ENCODE results near the gene MRPS23.
A peak's percentile ranks its signal among the peaks of the same experiment; 100 is the strongest.

The MRPS23 gene

DNA sequence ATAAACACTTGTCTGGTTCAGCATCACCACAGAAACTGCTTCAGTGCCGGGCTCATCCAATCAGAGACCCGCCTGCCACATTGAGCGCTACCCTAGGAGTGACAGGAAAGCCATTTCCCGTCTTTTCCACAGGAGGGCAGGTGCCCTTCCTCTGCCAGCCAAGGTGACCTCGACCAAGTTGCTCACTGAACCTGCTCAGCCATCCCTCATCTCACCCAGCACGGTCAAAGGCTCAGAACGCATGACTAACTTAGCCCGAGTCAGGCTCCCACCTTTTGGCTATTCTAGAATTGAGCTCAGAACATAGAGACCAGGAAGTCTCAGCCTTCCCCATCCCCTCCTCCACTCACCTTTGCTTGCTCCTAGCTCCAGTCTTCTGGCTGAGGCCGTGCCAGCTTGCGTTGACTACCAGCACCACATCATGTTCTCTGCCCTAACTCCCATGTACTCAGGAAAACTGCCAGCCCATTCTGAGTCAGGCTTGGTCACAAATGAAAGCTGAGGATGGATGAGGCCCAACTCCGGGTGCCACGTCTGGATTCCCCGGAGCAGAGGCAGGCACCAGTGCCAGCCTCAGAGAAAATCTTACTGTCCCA is 15.6 kb downstream of the MRPS23 start:
- no peak for DNase-seq

DNA sequence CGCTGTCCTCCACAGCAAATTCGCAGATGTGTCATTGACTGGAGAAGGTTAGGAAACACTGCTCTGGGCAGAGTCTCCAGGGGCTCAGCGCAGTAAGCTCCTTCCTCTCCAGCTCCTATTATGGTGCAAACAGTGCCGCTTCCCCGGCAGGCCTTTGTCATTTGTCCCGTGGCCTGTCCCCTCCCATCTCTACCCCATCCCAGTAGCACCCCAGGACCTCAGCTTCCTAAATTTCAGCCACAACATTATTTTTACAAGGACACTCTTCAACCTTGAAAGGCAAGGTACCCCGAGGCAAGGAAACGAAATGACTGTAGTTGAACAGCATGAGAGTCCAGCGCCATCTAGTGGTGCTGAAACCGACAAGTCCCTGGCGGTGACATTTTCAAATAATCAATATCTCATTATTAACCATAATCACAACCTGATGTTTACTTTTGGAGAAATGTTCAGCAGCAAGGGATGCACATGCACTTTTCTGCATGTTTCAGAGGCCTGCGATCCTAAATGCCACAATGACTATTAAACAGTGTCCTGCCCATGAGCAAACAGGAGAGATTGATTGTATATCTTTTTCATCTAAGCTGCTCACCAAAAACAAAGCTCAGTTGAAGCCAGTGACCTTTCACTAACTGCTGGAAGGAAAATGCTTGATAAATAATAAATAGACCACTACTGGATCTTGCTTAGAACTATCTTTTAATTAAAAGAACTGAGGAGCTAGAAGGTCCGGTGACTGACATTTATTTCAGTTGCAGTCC is 16.5 kb downstream of the MRPS23 start:
- DNase-seq = peak; percentile 66

DNA sequence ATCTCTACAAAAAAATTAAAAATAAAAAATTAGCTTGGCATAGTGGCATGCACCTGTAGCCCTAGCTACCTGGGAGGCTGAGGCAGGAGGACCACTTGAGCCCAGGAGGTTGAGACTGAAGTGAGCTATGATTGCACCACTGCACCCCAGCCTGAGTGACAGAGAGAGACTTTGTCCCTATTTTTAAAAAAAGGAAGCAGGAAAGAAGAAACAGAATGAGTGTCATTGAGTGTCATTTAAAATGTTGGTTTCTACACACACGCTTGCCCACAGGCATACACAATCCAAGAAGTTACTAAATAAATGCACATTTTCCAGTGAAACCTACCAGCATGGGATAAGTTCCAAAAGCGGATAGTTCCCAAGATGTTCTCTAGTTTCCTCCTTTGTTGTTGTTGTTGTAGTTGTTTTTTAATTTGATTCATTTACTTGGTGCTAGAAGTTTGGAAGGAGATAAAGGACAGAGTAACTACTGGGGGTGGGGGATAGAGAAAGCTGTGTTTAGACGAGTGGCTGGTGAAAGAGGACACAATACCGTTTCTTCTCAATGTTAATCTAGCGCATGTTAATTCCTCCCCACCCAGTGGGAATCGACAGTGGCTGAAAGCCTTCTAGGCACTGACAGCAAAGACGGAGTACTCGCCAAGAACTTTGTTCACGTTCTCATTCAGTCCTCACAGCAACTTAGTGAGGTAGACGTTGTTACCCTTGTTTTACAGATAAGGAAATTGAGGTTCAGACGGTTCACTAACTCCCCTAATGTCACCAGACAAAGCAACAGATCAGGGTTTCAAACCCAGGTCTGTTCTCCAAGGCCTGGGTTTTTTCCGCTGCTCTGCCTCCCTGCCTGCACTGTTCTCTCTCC is 17.3 kb downstream of the MRPS23 start:
- DNase-seq = no peak

DNA sequence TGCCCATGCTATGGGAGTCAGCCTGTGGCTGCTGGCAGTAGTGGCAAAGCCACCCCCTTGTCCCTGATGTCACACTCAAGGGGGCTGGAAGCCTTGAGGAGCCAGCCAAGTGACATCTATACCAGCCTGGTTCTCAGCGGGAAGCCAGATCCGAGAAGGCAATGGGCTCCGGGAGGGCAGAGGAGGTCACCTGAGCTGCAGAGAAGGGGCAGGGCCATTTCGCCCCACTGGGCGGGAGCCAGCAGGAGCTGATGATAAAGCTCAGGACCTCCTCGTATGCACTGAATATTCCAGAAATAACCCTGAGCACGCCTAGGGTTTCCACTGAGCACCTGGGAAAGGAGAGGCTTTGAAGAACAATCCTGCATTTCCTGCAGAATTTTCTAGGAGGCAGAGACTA is 19.0 kb downstream of the MRPS23 start:
- no peak for DNase-seq

DNA sequence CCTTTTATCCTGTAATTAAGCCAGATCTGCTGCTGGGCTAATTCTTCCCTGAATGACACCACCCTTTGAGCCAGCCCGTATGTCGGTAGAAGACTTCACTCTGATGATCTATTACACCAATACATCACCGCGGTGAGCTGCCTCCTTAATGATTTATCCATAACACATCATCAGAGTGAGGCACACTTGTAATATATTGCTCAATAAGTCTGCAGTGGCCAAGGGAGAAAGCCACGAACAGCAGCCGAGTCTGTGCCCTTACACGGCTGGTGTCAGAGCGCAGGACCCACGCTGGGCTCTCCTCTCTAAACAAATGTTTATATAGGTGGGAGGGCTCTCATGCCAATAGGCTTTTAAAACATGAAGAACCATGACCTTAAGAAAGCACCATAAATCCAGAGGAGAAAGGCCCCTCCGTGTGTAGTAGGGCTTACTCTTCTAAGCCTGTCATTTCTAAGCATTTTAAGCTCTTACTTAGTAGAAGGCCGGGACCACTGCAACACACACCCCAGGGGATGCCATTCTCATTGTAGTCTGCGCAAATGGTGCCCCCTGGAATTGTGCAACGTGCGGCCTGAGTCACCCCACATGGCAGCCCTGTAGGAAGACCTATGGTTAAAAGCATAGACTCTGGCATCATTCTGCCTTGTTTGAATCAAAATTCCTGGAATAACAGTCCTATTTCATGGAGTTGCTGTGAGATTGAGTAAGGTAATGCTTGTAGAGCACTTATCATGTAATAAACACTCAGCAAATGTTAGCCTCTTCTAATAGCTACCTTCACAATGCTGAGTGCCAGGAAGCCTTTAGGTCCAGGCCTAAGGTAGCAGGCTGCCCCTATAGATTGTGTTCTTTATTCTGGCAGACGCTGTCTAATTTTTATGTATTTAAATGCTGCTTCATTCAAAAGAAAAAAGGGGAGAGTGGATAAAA is 26.1 kb downstream of the MRPS23 start:
- peak; percentile 79 for DNase-seq

DNA sequence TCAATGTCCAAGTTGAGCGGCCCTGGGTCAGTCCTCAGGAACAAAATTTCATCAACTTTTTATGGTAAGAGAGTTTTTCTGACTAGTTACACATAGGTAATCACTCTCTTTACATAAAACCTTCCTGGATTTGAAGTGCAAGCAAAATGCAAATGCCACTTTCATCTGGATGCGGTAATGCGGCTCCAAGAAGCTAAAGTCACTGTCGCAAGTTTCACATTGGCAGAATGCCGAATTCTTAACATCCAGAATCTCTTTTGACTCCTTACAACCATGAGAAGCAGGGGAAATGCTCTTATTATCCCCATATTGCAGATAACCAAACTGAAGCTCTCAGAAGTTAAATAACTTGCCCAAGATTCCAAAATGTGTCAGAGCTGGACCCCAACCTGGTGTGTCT is 30.0 kb downstream of the MRPS23 start:
- no peak for DNase-seq

DNA sequence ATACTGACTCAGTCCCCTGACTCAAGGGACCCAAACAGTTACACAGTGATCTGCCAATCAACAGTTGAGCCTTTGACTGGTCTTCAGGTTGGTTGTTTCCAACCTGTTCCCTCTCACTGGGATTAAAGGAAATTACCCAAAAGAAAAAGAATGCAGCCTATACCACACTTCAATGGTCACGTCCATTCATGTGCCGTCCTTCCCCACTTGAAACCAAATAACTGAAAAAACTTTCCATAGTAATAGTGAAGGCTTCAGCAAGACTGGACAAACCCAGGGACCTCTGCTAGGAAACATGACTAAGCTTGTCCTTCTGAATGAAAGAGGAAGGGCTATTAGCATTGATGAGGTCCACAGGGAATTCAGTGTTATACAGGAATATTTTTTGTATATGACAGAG is 30.6 kb downstream of the MRPS23 start:
- no peak for DNase-seq

DNA sequence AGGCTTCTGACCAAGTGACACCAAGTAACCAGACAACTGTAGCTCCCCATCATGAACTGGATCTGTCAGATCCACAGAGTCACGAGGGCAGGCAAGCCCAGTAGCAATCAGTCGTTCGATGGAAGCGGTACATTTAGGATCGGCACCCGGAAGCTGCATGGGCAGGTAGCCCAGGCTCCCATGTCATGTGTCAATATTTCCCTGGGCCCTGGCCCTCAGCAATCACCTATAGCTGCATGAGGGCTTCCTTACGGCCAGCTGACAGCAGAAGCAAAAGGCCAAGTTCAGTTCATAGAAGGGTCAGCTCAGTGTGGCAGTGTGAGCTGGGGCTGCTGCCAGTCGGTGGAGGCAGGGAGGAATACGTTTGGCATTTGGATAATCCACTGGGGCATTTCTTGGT is 31.8 kb downstream of the MRPS23 start:
- DNase-seq = no peak

DNA sequence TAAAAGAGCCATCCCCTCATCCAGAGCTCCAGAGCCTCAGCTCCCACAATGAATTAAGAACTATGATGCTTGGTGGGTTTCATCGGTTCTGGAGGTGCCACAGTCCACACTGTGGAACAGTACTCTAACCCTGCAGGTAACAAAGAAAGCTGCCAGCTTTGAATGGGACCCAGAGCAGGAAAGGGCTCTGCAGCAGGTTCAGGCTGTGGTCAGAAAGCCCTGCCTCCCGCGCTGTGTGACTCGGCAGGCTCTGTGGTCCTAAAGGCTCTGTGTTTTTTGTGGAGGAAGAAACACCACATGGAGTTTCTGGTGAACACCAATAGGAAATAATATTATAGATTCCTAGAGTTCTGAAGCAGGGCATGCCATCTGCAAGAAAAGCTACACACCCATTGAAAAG is 32.5 kb downstream of the MRPS23 start:
- no peak for DNase-seq

DNA sequence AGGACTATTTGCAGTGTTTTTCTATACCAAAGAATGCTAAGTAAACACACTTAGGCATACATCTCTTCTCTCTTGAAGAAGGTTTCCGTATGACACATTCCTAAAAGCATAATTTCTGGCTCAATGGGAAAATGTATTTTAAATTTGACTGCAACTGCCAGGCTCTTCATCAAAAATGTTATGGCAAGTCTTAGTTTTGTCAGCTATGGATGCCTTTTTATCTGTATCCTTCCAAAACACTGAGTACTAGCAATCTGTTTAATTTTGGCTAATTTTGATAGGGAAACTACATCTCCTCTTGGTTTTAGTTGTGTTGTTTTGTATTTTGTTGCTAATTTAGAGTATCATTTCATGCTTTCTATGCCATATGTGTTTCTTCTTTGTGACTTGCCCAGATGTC is 35.4 kb downstream of the MRPS23 start:
- no peak for DNase-seq

DNA sequence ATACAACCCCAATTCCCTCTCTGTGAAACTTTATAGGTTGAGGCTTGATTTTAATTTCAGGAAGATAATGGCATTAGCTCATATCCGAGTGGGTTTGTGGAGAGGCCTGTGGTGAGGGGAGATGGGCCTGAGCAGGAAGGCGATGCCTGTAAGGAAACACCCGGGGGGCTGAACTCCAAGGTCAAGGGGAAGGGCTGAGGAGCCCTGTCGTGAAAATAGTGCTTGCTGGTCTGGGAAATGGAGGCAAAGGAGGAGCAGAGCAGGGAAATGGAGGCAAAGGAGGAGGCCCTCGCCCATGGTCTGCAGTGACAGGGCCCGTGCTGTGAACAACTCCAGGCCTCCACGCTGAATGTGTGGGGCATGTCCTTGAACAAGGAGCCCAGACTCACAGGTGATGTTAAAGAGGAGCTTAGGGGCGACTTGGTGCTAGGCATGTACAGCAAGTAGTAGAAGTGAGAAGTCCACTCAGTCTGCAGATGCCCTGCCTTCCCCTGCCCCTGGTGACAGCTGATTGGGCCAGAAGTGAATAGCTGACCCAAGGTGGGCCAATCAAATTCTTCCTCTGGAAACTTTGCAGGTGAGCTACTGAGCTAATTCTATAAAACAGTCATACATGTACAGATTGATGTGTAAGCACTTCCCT is 38.1 kb downstream of the MRPS23 start:
- DNase-seq = no peak

DNA sequence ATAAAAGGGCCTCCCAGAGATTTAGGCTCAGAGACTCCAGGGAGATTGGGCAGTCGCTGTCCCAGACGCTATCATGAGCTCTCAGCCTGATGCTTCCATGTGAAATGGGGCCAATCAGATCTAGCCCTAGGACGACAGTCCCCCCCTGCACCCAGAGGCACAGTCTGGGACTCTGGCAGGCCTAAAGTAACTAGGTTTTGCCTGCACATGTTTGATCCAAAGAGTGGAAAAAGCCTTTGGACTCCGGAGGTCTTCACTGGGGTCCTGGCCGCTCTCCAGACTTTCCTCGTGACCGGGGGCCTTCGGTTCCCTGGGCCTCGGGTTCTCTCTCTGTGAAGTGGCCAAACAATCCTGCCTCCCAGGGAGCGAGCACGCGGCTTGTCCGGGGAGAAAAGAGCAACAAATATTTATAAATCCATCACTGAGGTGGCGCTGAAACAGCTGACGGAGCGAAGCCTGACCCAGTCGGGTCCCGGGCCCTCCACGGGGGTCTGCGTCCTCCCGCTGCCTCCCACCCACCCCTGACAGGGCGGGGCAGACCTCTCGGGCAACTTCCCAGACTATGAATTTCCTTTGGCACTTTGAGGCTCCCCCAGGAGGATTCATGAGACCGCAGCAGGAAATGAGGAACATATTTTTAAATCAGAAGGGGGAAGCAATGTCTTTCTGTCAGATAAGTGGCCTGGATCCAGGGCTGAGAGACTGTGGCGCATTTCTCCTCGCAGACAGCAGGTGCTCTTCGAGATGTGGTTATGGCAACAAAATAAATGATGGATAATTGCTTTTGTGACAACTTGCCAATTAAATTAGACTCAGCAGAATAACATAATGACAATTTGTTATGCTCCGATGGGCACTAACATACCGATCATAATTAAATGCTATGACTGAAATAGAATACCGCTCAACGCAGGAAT is 38.9 kb downstream of the MRPS23 start:
- DNase-seq = peak; percentile 82

DNA sequence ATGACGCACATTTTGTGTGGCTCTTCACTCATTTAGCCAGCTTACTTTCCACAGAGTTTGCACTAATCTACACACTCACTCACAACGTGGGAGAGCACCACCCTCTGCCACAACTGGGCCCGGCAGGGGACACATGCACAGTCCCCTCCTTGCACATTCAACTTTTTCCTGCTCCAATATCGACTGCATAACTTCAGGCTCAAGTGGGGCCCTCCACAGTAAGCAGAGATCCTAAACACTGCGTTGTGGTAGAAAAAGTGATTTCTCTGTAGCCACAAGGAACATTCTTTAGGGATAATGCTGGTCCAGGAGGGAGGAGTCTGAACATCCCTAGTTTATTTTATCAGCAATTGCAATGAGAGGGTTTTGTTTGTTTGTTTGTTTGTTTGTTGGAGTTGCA is 40.0 kb downstream of the MRPS23 start:
- DNase-seq = peak; percentile 20

DNA sequence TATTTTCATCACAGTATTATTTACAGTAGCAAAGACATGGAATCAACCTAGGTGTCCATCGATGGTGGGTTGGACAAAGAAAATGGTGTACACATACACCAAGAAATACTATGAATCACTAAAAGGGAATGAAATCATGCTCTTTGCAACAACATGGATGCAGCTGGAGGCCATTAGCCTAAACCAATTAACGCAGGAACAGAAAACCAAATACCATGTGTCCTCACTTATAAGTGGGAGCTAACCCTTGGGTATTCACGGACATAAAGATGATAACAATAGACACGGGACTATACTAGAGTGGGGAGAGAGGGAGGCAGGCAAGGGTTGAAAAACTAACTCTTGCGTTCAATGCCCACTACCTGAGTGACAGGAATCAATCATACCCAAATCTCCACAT is 41.0 kb downstream of the MRPS23 start:
- DNase-seq = peak; percentile 11

DNA sequence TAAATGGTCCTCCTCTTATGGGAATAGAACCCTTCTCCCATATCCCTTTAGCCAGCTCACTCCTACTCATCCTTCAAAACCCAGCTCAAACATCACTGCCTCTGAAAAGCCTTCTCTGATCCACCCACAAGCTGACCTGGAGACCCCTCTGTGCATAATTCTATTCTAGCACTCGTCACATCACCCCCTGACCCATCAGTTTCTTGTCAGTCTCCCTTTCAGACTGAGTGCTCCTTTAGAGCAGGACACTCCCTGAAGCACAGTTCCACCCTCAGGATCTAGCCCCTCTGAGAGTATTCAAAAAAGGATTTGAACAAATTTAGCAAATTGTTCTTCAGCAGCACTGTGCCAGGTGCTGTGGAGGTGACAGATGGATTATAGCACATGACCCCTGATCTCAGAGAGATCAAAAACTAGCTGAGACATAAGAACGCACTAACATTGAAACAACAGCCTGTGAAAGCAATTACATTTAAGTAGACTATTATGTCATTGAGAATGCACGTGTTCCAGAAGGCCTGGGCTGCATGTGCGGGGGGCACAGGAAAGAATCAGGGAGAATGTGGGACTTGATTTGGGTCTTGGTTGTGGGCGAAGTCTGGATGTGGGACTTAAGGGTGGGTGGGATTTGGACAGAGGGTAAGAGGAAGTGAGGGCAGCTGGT is 43.5 kb downstream of the MRPS23 start:
- DNase-seq = no peak

DNA sequence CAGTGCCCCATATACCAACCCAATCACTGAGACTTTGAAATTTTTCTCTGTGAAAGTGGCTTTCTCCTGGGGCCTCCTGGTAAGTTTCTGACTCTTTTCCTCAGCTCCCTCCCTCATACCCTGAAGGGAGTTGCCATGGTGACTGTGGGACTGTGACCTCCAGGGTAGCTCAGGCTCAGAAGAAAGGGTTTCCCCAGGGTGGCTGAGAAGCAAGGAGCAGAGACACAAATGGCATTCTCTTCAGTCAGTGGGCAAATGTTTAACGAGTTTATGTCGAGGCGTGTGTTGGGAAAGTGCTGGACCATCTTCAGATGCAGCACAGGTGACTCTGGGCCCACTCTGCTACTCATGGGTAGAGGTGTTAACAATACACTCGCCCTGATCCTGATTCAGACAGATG is 46.8 kb downstream of the MRPS23 start:
- no peak for DNase-seq

DNA sequence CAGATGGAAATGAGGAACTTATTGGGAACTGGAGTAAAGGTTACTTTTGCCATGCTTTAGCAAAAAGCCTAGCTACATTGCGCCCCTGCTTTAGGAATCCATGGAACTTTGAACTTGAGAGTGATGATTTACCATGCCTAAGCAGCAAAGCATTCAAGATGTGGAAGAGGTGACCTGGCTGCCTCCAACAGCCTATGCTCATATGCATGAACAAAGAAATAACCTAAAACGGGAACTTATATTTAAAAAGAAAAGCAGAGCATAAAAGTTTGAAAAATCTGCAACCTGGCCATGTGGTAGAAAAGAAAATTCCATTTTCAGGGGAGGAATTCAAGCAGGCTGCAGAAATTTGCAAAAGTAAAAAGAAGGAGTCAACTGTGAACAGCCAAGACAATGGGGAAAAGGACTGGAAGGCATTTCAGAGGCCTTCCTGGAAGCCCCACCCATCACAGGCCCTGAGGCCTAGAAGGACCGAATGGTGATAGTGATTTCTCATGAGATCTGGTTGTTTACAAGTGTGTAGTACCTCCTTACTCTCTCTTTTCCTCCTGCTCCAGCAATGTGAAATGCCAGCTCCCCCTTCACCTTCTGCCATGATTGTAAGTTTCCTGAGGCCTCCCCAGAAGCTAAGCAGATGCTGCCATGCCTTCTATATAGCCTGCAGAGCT is 48.7 kb downstream of the MRPS23 start:
- DNase-seq = no peak

DNA sequence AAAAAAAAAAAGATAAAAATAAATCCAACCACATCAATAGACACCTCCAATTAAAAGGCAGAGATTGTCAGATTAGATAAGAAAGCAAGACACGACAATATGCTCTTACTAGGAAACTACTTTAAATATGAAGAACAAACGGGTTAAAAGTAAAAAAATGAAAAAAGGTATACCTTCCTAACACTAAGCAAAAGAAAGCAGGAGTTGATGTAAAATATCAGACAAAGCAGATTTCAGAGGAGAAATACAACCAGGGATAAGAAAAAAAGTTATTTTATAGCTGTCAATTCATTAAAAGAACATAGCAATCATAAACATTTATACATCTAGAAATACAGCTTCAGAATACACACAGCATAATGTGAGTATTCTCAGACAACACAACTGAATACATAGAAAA is 55.0 kb downstream of the MRPS23 start:
- DNase-seq = no peak

DNA sequence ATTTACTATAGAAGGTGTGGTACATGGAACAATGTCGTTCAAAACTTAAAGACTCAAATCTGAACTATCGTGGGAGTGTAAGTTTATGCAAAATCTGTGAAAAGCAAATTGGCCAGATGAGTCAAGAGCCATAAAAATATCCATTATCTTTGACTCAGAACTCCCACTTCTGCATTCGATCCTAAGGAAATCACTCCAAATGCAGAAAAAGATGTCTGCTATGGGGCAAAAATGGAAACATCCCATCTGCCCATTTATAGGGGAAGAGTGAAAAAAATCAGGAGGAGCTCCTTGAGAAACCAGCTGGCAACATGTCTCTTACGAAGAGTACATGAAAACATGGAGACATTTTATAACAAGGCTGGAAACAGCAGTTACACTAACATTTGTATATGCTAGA is 61.1 kb downstream of the MRPS23 start:
- no peak for DNase-seq

DNA sequence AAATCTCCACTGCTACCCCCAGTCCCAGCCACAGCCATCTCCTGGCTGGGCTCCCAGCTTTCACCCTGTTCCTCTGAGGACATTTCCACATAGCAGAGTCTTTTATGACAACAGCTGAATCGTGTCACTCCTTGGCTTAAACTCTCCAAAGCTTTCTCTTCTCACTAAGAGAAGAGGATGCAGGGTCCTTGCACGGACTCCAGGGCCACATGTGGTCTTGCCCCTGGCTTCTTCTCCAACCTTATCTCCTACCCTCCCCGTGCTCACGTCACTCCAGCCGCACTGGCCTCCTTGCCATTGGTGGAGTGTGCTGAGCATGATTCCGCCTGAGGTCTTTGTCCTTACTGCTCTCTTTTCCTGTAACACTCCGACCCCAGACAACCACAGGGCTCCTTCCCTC is 64.8 kb downstream of the MRPS23 start:
- no peak for DNase-seq

Data from fibroblast of upper back skin (primary cell).